Esophagus muscularis mucosa (tissue), 4 donors: ENCODE results near the gene HADHB. TPM values are rescaled to one million over a fixed set of nuclear protein-coding genes. Genes with fewer than 3 reads are reported as not detected.
A peak's percentile ranks its signal among the peaks of the same experiment; 100 is the strongest.

Experiments used
- DNase-seq: peaks from one replicate; pipeline ENCODE4 v3.0.0-alpha.2; 2017; ENCODE audit errors: extremely low spot score
- H3K27ac ChIP-seq, 4 donors: fragments of 200-600 bp; sonication (generic); replicated peaks in 1 of 4; 1 replicate in 3 of 4; 2 replicates in 1 of 4; pipeline ENCODE4 v1.5.1; 2016 to 2019; ENCODE audit warnings: mild to moderate bottlenecking in 1 of 4
- H3K27me3 ChIP-seq, 4 donors: fragments of 200-600 bp; sonication (generic); one replicate each; pipeline versions ENCODE4 v1.5.1 to v1.6.0; 2016 to 2019
- H3K36me3 ChIP-seq, 4 donors: fragments of 200-600 bp; sonication (generic); one replicate each; pipeline ENCODE4 v1.5.1; 2016 to 2019
- H3K4me1 ChIP-seq, 4 donors: fragments of 200-600 bp; sonication (generic); one replicate each; pipeline ENCODE4 v1.5.1; 2016 to 2019
- H3K4me3 ChIP-seq, 4 donors: fragments of 200-600 bp; sonication (generic); 1 replicate in 2 of 4; 2 replicates in 2 of 4; pipeline ENCODE4 v1.5.1; 2016 to 2019; ENCODE audit warnings: mild to moderate bottlenecking in 4 of 4, moderate library complexity in 1 of 4
- H3K9me3 ChIP-seq, 4 donors: fragments of 200-600 bp; sonication (generic); 1 replicate in 3 of 4; 2 replicates in 1 of 4; pipeline ENCODE4 v1.5.1; 2016 to 2019
- CTCF ChIP-seq, 3 experiments: fragments of 200-600 bp in 2 of 3; fragments of 450-650 bp in 1 of 3; sonication (generic) in 2 of 3; IDR thresholded peaks; one replicate each; pipeline ENCODE4 v1.5.1; 2017 to 2019; ENCODE audit warnings: antibody characterized with exemption in 3 of 3, mild to moderate bottlenecking in 2 of 3, moderate library complexity in 1 of 3
- EP300 ChIP-seq: sonication (generic); formaldehyde crosslinking; IDR thresholded peaks from one replicate; pipeline ENCODE4 v1.6.1; 2017; ENCODE audit warnings: antibody characterized with exemption
- POLR2A ChIP-seq: fragments of 450-650 bp; IDR thresholded peaks from one replicate; pipeline ENCODE4 v1.6.1; 2017; ENCODE audit warnings: antibody characterized with exemption, moderate library complexity, mild to moderate bottlenecking, low read depth
- POLR2AphosphoS5 ChIP-seq, 2 donors: sonication (generic); formaldehyde crosslinking; IDR thresholded peaks; one replicate each; pipeline ENCODE4 v1.6.1; 2017; ENCODE audit warnings: antibody characterized with exemption in 2 of 2
- WGBS: methylation state at CpG from one replicate; pipeline ENCODE4 v1.1.5; 2018; 5-methylcytosine and 5-hydroxymethylcytosine counted together
- intact Hi-C: fragments of 100-400 bp; cut with DNase I; formaldehyde crosslinking; loops from one replicate; pipeline ENCODE4 v1.15.1; 2023
- total RNA-seq, 4 donors: library from RNA; depleted of rRNA; stranded (reverse); fragments of >200 nt; gene quantifications; one replicate each; pipeline versions ENCODE4 v1.1.0 to v1.2.1, GENCODE V29; 2016

HADHB gene
- total RNA-seq, 4 donors from 2014 or later: 163 to 399 (median 192) TPM

- WGBS: 81% methylated on average over 1 of the region's 1 CpG
- no peak for DNase-seq
- TF ChIP-seq CTCF (IDR thresholded peaks at IDR 0.05) (no peak), EP300 (no peak), POLR2A (no peak), POLR2AphosphoS5 (IDR thresholded peaks at IDR 0.05) (no peak)
- H3K36me3 ChIP-seq: peaks cover 2 to 14% (median 8%) of the 10 kb centered on the region in 4 donors
- no peaks in the 10 kb centered on the region for H3K9me3 ChIP-seq
- intact Hi-C loops: no loop called here
- H3K27me3 ChIP-seq: no peaks in the 10 kb centered on the region
- H3K4me3 ChIP-seq: no peak overlapping the region
- H3K4me1 ChIP-seq: peaks cover 13 to 22% (median 18%) of the 10 kb centered on the region in 4 donors
- H3K27ac ChIP-seq: no peak overlapping the region
These were observed 50.8 kb downstream of the HADHB start for GRCh38 chr2:26295511-26295910.

- 92% methylated on average over 3 of the region's 3 CpGs for WGBS
- no peaks in the 10 kb centered on the region for H3K27me3 ChIP-seq
- no peak for DNase-seq
- H3K27ac ChIP-seq: no peak overlapping the region
- peaks cover 0 to 2% (median 0%) of the 10 kb centered on the region in 4 donors for H3K36me3 ChIP-seq
- H3K4me3 ChIP-seq: no peak overlapping the region
- peaks cover 15 to 28% (median 23%) of the 10 kb centered on the region in 4 donors for H3K4me1 ChIP-seq
- intact Hi-C loops: no loop called here
- TF ChIP-seq POLR2AphosphoS5 (IDR thresholded peaks at IDR 0.05) (no peak), CTCF (IDR thresholded peaks at IDR 0.05) (no peak), EP300 (no peak), POLR2A (no peak)
- H3K9me3 ChIP-seq: no peaks in the 10 kb centered on the region
These were observed 52.3 kb downstream of the HADHB start for GRCh38 chr2:26297061-26297460.

- H3K4me3 ChIP-seq: peak overlapping the region; percentile 55 to 66 (median 62)
- peak overlapping the region; percentile 77 to 83 (median 80) for H3K27ac ChIP-seq
- no peak for TF ChIP-seq EP300
- TF ChIP-seq POLR2A: no peak
- TF ChIP-seq POLR2AphosphoS5 (IDR thresholded peaks at IDR 0.05): no peak
- no peak for TF ChIP-seq CTCF (IDR thresholded peaks at IDR 0.05)
- intact Hi-C loops: loop anchor here (2.0 kb wide), 1 partner anchor 53 kb away; the partner anchor contains the start of genes HADHA and HADHB
- WGBS: 59% methylated on average over 17 of the region's 17 CpGs
- no peaks in the 10 kb centered on the region for H3K27me3 ChIP-seq
- DNase-seq: no peak
- H3K9me3 ChIP-seq: no peaks in the 10 kb centered on the region
- H3K4me1 ChIP-seq: peaks cover 15 to 28% (median 23%) of the 10 kb centered on the region in 4 donors
- no peaks in the 10 kb centered on the region for H3K36me3 ChIP-seq
These were observed 53.5 kb downstream of the HADHB start for GRCh38 chr2:26298286-26298637.

- 16% methylated on average over 29 of the region's 30 CpGs for WGBS
- H3K27ac ChIP-seq: peak overlapping the region; percentile 77 to 83 (median 80)
- intact Hi-C loops: loop anchor here (2.0 kb wide), 1 partner anchor 54 kb away; the partner anchor contains the start of genes HADHA and HADHB
- no peak for DNase-seq
- peak; percentile 26 to 56 for TF ChIP-seq POLR2AphosphoS5 (IDR thresholded peaks at IDR 0.05)
- no peak for TF ChIP-seq EP300
- no peak for TF ChIP-seq POLR2A
- no peak for TF ChIP-seq CTCF (IDR thresholded peaks at IDR 0.05)
- H3K36me3 ChIP-seq: no peaks in the 10 kb centered on the region
- no peaks in the 10 kb centered on the region for H3K27me3 ChIP-seq
- peaks cover 15 to 28% (median 23%) of the 10 kb centered on the region in 4 donors for H3K4me1 ChIP-seq
- no peaks in the 10 kb centered on the region for H3K9me3 ChIP-seq
- H3K4me3 ChIP-seq: peak overlapping the region; percentile 55 to 66 (median 62)
These were observed 54.1 kb downstream of the HADHB start for GRCh38 chr2:26298638-26299393.
